H1 (cell line): ENCODE data around the gene IPO11. TPM values are rescaled to one million over a fixed set of nuclear protein-coding genes. Genes with fewer than 3 reads are reported as not detected.

Experiments
- GABPA ChIP-seq: IDR thresholded peaks from 2 replicates; pipeline ENCODE4 v1.6.1; 2011; ENCODE audit warnings: mild to moderate bottlenecking, low read length, moderate library complexity, borderline replicate concordance; ENCODE audit not compliant: insufficient read depth
- KDM5A ChIP-seq: fragments of 200-600 bp; IDR thresholded peaks from 2 replicates; pipeline ENCODE4 v1.7.1; 2012; ENCODE audit warnings: mild to moderate bottlenecking, low read length, inconsistent platforms, mixed read lengths
- MAX ChIP-seq: IDR thresholded peaks from 2 replicates; pipeline ENCODE4 v1.6.1; 2012; ENCODE audit warnings: inconsistent platforms
- NRF1 ChIP-seq: IDR thresholded peaks from 2 replicates; pipeline ENCODE4 v1.6.1; 2011; ENCODE audit warnings: mild to moderate bottlenecking, low read depth, low read length, improper control_type of control experiment
- SAP30 ChIP-seq: fragments of 300-600 bp; sonication (generic); IDR thresholded peaks from 2 replicates; pipeline ENCODE4 v1.7.1; 2012; ENCODE audit warnings: low read length, moderate library complexity, mild to moderate bottlenecking, inconsistent platforms; ENCODE audit not compliant: insufficient read depth, insufficient replicate concordance
- TAF7 ChIP-seq: optimal IDR thresholded peaks from 2 replicates; pipeline ENCODE3; 2011; ENCODE audit warnings: low read depth, mild to moderate bottlenecking, inconsistent platforms, low read length, moderate library complexity, borderline replicate concordance
- TBP ChIP-seq: IDR thresholded peaks from 2 replicates; pipeline ENCODE4 v1.6.1; 2011; ENCODE audit warnings: low read depth, low read length, improper control_type of control experiment
- polyA plus RNA-seq, 7 experiments: library from polyadenylated mRNA; depleted of rRNA in 3 of 7; stranded (reverse) in 5 of 7; unstranded in 2 of 7; fragments of >200 nt in 5 of 7; fragments of 200-250 nt in 2 of 7; gene quantifications; 1 replicate in 5 of 7; 2 replicates in 1 of 7; 4 replicates in 1 of 7; pipeline versions ENCODE4 v1.2.1 to v1.2.3, GENCODE V29; 2011 to 2013; ENCODE audit warnings: missing spikeins in 2 of 7, mixed read lengths in 2 of 7
- total RNA-seq: library from RNA; stranded (reverse); fragmentation: NEBNext Ultra II Directional; extraction: Animal tissue kit (Norgen Biotek cat#: 25700); gene quantifications from 2 replicates; pipeline ENCODE4 v1.2.1, GENCODE V29; 2021

Gene IPO11
- total and polyA plus RNA-seq, 2 of the 8 experiments (the other 6 are each of a cell fraction or from before 2014, with no cell fraction given), result 23.6 to 64.4 TPM

- no peak for TF ChIP-seq NRF1
- no peak for TF ChIP-seq TAF7
- TF ChIP-seq KDM5A, result no peak
- no peak for TF ChIP-seq GABPA
- TF ChIP-seq SAP30, result no peak
- no peak for TF ChIP-seq TBP
- TF ChIP-seq MAX, result no peak
- TF ChIP-seq, all 59 proteins: peak for 0
Measured at GRCh38 chr5:62385816-62386400, 26.7 kb upstream of the IPO11 start (continued).
